HT1080 (cell line): Measurements from ENCODE around the gene SIN3B. TPM values are rescaled to one million over a fixed set of nuclear protein-coding genes. Genes with fewer than 3 reads are reported as not detected.
"Not testable (repeated sequence)": the region's sequence is repeated elsewhere in the genome, so short reads cannot be mapped to it uniquely, and the experiment has no call there.

ENCODE experiments used
- DNase-seq: peaks from one replicate; pipeline ENCODE4 v3.0.0-alpha.2; 2015; ENCODE audit warnings: low read depth
- total RNA-seq: library from RNA; depleted of rRNA; stranded (reverse); fragments of >200 nt; shearing (Covaris generic); gene quantifications from 2 replicates; pipeline ENCODE4 v1.2.3, GENCODE V29; 2014

Gene SIN3B
- total RNA-seq, 1 experiment from 2014 or later, result 14.6 TPM

GRCh38 chr19:16862826-16863415, 33.7 kb downstream of the SIN3B start:
- DNase-seq, result no peak

- DNase-seq, result no peak
These were observed 38.0 kb downstream of the SIN3B start for GRCh38 chr19:16867211-16867610.

GRCh38 chr19:16868423-16869130, 39.4 kb downstream of the SIN3B start:
- no peak for DNase-seq

- no peak for DNase-seq
These were observed 40.3 kb downstream of the SIN3B start for GRCh38 chr19:16869331-16869972.

GRCh38 chr19:16871871-16872270, 42.7 kb downstream of the SIN3B start:
- no peak for DNase-seq

- no peak for DNase-seq
These were observed 43.5 kb downstream of the SIN3B start for GRCh38 chr19:16872728-16873127.

- DNase-seq, result no peak
These were observed 44.4 kb downstream of the SIN3B start for GRCh38 chr19:16873594-16873993.

GRCh38 chr19:16874250-16874977, 45.2 kb downstream of the SIN3B start:
- DNase-seq, result no peak

- not testable (repeated sequence) for DNase-seq
These were observed 45.7 kb downstream of the SIN3B start for GRCh38 chr19:16874978-16875299.

- DNase-seq, result no peak
These were observed 46.7 kb downstream of the SIN3B start for GRCh38 chr19:16875584-16876555.

GRCh38 chr19:16876904-16877361, 47.7 kb downstream of the SIN3B start:
- peak; percentile 83 for DNase-seq

- no peak for DNase-seq
These were observed 48.4 kb downstream of the SIN3B start for GRCh38 chr19:16877581-16877980.

GRCh38 chr19:16878181-16878965, 49.2 kb downstream of the SIN3B start:
- no peak for DNase-seq

GRCh38 chr19:16880884-16881554, 51.8 kb downstream of the SIN3B start:
- DNase-seq, result no peak

GRCh38 chr19:16882146-16882545, 52.9 kb downstream of the SIN3B start:
- DNase-seq, result no peak

GRCh38 chr19:16883522-16883921, 54.3 kb downstream of the SIN3B start:
- no peak for DNase-seq

- DNase-seq, result no peak
These were observed 56.0 kb downstream of the SIN3B start for GRCh38 chr19:16885166-16885565.

GRCh38 chr19:16886305-16886880, 57.2 kb downstream of the SIN3B start:
- DNase-seq, result peak; percentile 46
